Central memory CD4-positive, alpha-beta T cell (primary cell): ENCODE measurements around the gene SFXN2.

Source experiments
- DNase-seq: peaks from one replicate; pipeline ENCODE4 v3.0.0; 2022

The SFXN2 gene

GRCh38 chr10:102779680-102780526 is 65.5 kb downstream of the SFXN2 start:
- no peak for DNase-seq

GRCh38 chr10:102780527-102780808 is 66.0 kb downstream of the SFXN2 start:
- no peak for DNase-seq

- DNase-seq = no peak
Measured at GRCh38 chr10:102781090-102781920, 66.9 kb downstream of the SFXN2 start.

- no peak for DNase-seq
Measured at GRCh38 chr10:102781921-102782557, 67.6 kb downstream of the SFXN2 start.

GRCh38 chr10:102782673-102783551 is 68.5 kb downstream of the SFXN2 start:
- DNase-seq = no peak

GRCh38 chr10:102783568-102783967 is 69.1 kb downstream of the SFXN2 start:
- DNase-seq = no peak

- DNase-seq = no peak
Measured at GRCh38 chr10:102785818-102786217, 71.4 kb downstream of the SFXN2 start.

GRCh38 chr10:102791754-102792395 is 77.4 kb downstream of the SFXN2 start:
- DNase-seq = no peak
